GF-D8 (cell line): Measurements from ENCODE around the gene TIMM8B.
"Not testable (repeated sequence)": the region's sequence is repeated elsewhere in the genome, so short reads cannot be mapped to it uniquely, and the experiment has no call there.

ENCODE experiments used
- DNase-seq: peaks from one replicate; lab custom pipeline; 2025; lab: John Stamatoyannopoulos, UW

TIMM8B gene

GRCh38 chr11:112073941-112074811 lies 12.4 kb downstream of the TIMM8B start, which contains the start of the genes NKAPD1 and PIH1D2:
Gene NKAPD1 (plus strand): TSS chr11:112074299. CDS start chr11:112075575, 1,276 bp downstream.
Gene PIH1D2 (minus strand): TSS chr11:112074017. CDS start chr11:112073174, 843 bp downstream.
- peak; percentile 98 for DNase-seq

- DNase-seq, result no peak
These were observed 23.6 kb downstream of the TIMM8B start for GRCh38 chr11:112062923-112063322.

GRCh38 chr11:112058103-112058502 lies 28.5 kb downstream of the TIMM8B start:
- no peak for DNase-seq

- DNase-seq, result no peak
These were observed 29.4 kb downstream of the TIMM8B start for GRCh38 chr11:112057170-112057569.

GRCh38 chr11:112051768-112052167 lies 34.8 kb downstream of the TIMM8B start:
- DNase-seq, result no peak

GRCh38 chr11:112050721-112051120 lies 35.8 kb downstream of the TIMM8B start:
- DNase-seq, result no peak

GRCh38 chr11:112049777-112050176 lies 36.8 kb downstream of the TIMM8B start:
- no peak for DNase-seq

GRCh38 chr11:112048256-112048655 lies 38.3 kb downstream of the TIMM8B start:
- not testable (repeated sequence) for DNase-seq

GRCh38 chr11:112046647-112047046 lies 39.9 kb downstream of the TIMM8B start:
- DNase-seq, result not testable (repeated sequence)

GRCh38 chr11:112044961-112045360 lies 41.6 kb downstream of the TIMM8B start:
- no peak for DNase-seq

- DNase-seq, result no peak
These were observed 43.6 kb downstream of the TIMM8B start for GRCh38 chr11:112042961-112043304.

- peak; percentile 60 for DNase-seq
These were observed 44.2 kb downstream of the TIMM8B start for GRCh38 chr11:112042161-112042960.

GRCh38 chr11:112037527-112037926 lies 49.0 kb downstream of the TIMM8B start:
- no peak for DNase-seq
